ENCODE measurements around the gene NEGR1. TPM values are rescaled to one million over a fixed set of nuclear protein-coding genes. Genes with fewer than 3 reads are reported as not detected.

The NEGR1 gene
- polyA plus RNA-seq, 1 donor from 2014 or later, result 47.4 TPM

DNA sequence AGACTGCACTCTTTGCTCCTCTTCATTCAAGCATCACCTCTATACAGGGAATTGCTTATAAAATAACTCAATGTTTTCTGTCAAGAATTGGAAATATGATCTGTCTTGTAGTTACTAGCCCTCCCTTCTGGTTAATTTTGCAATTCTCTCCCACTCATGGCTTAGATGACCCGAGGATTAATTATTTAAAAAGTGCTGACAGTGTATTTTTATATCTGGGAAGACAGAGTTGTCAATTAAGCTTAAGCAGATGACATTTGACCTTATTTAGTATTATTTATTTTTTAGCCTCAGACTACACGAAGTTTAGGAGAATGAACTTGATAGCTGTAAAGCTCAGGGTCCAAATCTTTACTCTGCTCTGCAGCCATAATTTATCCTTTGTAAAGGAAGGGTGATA is 538.5 kb downstream of the NEGR1 start:
- no peak overlapping the region for H3K27ac ChIP-seq (ENCODE audit: low read length)

GRCh38 chr1:71738910-71739309 is 543.4 kb downstream of the NEGR1 start:
- no peaks in the 10 kb centered on the region for H3K36me3 ChIP-seq (ENCODE audit: insufficient read depth, low read length)
- H3F3A ChIP-seq (ENCODE audit: insufficient read depth, low read length, poor library complexity, severe bottlenecking), result no peaks in the 10 kb centered on the region
- no peak overlapping the region for H3K9ac ChIP-seq (ENCODE audit: low read length)
- TF ChIP-seq POLR2AphosphoS5 (IDR thresholded peaks at IDR 0.05), result no peak
- TF ChIP-seq RAD21 (conservative IDR thresholded peaks at IDR 0.05), result no peak
- TF ChIP-seq, protein P1, sequence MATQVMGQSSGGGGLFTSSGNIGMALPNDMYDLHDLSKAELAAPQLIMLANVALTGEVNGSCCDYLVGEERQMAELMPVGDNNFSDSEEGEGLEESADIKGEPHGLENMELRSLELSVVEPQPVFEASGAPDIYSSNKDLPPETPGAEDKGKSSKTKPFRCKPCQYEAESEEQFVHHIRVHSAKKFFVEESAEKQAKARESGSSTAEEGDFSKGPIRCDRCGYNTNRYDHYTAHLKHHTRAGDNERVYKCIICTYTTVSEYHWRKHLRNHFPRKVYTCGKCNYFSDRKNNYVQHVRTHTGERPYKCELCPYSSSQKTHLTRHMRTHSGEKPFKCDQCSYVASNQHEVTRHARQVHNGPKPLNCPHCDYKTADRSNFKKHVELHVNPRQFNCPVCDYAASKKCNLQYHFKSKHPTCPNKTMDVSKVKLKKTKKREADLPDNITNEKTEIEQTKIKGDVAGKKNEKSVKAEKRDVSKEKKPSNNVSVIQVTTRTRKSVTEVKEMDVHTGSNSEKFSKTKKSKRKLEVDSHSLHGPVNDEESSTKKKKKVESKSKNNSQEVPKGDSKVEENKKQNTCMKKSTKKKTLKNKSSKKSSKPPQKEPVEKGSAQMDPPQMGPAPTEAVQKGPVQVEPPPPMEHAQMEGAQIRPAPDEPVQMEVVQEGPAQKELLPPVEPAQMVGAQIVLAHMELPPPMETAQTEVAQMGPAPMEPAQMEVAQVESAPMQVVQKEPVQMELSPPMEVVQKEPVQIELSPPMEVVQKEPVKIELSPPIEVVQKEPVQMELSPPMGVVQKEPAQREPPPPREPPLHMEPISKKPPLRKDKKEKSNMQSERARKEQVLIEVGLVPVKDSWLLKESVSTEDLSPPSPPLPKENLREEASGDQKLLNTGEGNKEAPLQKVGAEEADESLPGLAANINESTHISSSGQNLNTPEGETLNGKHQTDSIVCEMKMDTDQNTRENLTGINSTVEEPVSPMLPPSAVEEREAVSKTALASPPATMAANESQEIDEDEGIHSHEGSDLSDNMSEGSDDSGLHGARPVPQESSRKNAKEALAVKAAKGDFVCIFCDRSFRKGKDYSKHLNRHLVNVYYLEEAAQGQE (IDR thresholded peaks at IDR 0.05; ENCODE audit: borderline replicate concordance), result no peak
- no peak for TF ChIP-seq EZH2 (IDR thresholded peaks at IDR 0.05; ENCODE audit: borderline replicate concordance, insufficient read depth, low read length, poor library complexity, severe bottlenecking)
- no peak for TF ChIP-seq SMC3 (conservative IDR thresholded peaks at IDR 0.05; ENCODE audit: poor library complexity)
- no peak for TF ChIP-seq EP300 (conservative IDR thresholded peaks at IDR 0.05; ENCODE audit: poor library complexity, severe bottlenecking)
- no peak for TF ChIP-seq CTCF (IDR thresholded peaks at IDR 0.05; ENCODE audit: poor library complexity, severe bottlenecking)
- no peak for TF ChIP-seq MXI1 (conservative IDR thresholded peaks at IDR 0.05; ENCODE audit: poor library complexity, severe bottlenecking)
- no peak for TF ChIP-seq TAF1 (IDR thresholded peaks at IDR 0.05; ENCODE audit: low read depth)
- no peaks in the 10 kb centered on the region for H3K9me3 ChIP-seq (ENCODE audit: low read length)
- H3K4me3 ChIP-seq (ENCODE audit: low read length), result no peak overlapping the region
- H3K27me3 ChIP-seq (ENCODE audit: insufficient read depth, low read depth, low read length), result no peaks in the 10 kb centered on the region
- H3K79me2 ChIP-seq (replicated peaks; ENCODE audit: insufficient read depth, low read length), result no peaks in the 10 kb centered on the region
- no peak overlapping the region for H2AFZ ChIP-seq (ENCODE audit: low read depth, low read length)
- no peak overlapping the region for H3K4me2 ChIP-seq (ENCODE audit: low read length)
- H4K20me1 ChIP-seq (ENCODE audit: insufficient read depth), result no peaks in the 10 kb centered on the region
- no peak overlapping the region for H3K27ac ChIP-seq (ENCODE audit: low read length)
- no peaks in the 10 kb centered on the region for H3K9me2 ChIP-seq (ENCODE audit: insufficient read depth, low read length)

More for the DNA sequence above, 538.5 kb downstream of the NEGR1 start:
- Histone ChIP-seq H3K9me3 (ENCODE audit: low read length) (no peaks in the 10 kb centered on the region), H4K20me1 (ENCODE audit: insufficient read depth) (no peaks in the 10 kb centered on the region), H2AFZ (ENCODE audit: low read depth, low read length) (no peak overlapping the region), H3K4me2 (ENCODE audit: low read length) (no peak overlapping the region), H3K9ac (ENCODE audit: low read length) (no peak overlapping the region), H3K27me3 (ENCODE audit: insufficient read depth, low read depth, low read length) (no peaks in the 10 kb centered on the region), H3K36me3 (ENCODE audit: insufficient read depth, low read length) (no peaks in the 10 kb centered on the region), H3K4me3 (ENCODE audit: low read length) (no peak overlapping the region), H3K79me2 (replicated peaks; ENCODE audit: insufficient read depth, low read length) (no peaks in the 10 kb centered on the region), H3F3A (ENCODE audit: insufficient read depth, low read length, poor library complexity, severe bottlenecking) (no peaks in the 10 kb centered on the region), H3K9me2 (ENCODE audit: insufficient read depth, low read length) (no peaks in the 10 kb centered on the region)
- TF ChIP-seq SMC3 (conservative IDR thresholded peaks at IDR 0.05; ENCODE audit: poor library complexity), result no peak
- TF ChIP-seq TAF1 (IDR thresholded peaks at IDR 0.05; ENCODE audit: low read depth), result no peak
- no peak for TF ChIP-seq EP300 (conservative IDR thresholded peaks at IDR 0.05; ENCODE audit: poor library complexity, severe bottlenecking)
- no peak for TF ChIP-seq POLR2AphosphoS5 (IDR thresholded peaks at IDR 0.05)
- no peak for TF ChIP-seq RAD21 (conservative IDR thresholded peaks at IDR 0.05)
- TF ChIP-seq, protein P1 (IDR thresholded peaks at IDR 0.05; ENCODE audit: borderline replicate concordance), result no peak
- no peak for TF ChIP-seq CTCF (IDR thresholded peaks at IDR 0.05; ENCODE audit: poor library complexity, severe bottlenecking)
- TF ChIP-seq EZH2 (IDR thresholded peaks at IDR 0.05; ENCODE audit: borderline replicate concordance, insufficient read depth, low read length, poor library complexity, severe bottlenecking), result no peak
- no peak for TF ChIP-seq MXI1 (conservative IDR thresholded peaks at IDR 0.05; ENCODE audit: poor library complexity, severe bottlenecking)
